Activated CD4-positive, alpha-beta T cell treated with anti-CD3 and anti-CD28 coated beads, Interleukin-2, amount 50 U/mL, for 4 hours (primary cell): ENCODE measurements around the gene ZNF415.
"Not testable (repeated sequence)": the region's sequence is repeated elsewhere in the genome, so short reads cannot be mapped to it uniquely, and the experiment has no call there.

Experiments used
- DNase-seq, 2 experiments: peaks; one replicate each; pipeline ENCODE4 v3.0.0-alpha.2; 2020

ZNF415 gene

DNA sequence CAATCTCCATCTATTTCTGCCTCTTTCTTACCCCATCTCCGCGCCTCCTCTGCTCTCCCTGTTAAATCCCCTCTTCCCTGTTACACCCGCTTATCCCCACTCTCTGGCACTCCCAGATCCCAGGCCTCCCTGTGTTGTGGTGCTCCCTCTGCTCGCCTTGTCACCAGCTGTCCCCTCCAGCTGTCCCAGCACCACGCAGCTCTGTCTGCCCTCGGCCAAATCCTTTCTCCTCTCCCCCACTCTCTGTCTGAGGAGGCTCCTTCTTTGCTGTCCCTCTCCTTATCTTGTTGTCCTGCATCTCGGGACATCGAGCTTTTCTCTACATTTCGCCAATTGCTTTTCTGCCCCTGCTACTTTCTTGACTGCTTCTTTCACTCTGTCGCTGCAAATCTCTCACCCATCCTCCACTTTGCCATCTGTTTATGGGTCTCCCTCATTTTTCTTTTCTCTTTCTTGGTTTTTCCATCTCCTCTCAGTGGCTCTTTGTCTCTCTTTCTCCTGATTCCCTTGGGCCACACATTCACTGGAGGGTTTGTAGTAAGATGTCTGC lies 30.4 kb downstream of the ZNF415 start:
- no peak for DNase-seq

DNA sequence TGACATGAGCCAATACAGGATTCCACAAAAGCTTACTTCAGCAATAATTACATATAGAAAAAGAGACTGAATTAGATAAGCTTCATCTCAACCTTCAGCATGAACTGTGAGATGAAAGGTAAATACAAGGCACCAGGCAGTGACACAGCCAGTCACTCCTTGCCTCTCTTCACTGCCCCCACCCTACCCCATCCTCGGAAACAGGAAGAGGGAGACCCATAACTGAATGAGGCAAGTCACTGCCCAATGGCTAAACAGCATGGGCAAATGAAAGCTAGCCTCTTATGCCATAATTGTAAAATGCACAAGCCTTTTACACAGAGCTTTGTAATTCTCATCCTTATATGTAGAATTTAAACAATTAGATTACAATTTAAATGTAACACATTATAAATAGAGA lies 31.2 kb downstream of the ZNF415 start:
- no peak for DNase-seq

DNA sequence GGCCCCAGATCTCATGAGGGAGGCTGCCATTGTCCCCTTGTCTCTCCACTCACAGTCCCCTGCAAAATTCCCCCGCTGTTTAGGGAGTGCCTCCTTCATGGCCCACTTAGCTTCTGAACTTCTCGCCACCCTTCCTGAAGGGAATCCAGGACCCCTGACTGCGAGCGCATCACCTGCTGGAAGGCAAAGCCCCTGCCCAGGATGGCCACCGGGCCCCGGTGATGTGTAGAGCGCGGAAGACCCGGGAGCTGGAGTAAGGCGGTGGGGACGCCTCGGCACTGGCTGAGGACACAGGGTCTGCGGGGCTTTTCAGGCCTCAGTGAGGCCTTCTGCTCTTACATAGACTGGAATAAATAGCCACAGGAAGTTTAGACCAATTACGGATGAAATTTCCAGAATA lies 34.1 kb downstream of the ZNF415 start:
- not testable (repeated sequence) for DNase-seq

DNA sequence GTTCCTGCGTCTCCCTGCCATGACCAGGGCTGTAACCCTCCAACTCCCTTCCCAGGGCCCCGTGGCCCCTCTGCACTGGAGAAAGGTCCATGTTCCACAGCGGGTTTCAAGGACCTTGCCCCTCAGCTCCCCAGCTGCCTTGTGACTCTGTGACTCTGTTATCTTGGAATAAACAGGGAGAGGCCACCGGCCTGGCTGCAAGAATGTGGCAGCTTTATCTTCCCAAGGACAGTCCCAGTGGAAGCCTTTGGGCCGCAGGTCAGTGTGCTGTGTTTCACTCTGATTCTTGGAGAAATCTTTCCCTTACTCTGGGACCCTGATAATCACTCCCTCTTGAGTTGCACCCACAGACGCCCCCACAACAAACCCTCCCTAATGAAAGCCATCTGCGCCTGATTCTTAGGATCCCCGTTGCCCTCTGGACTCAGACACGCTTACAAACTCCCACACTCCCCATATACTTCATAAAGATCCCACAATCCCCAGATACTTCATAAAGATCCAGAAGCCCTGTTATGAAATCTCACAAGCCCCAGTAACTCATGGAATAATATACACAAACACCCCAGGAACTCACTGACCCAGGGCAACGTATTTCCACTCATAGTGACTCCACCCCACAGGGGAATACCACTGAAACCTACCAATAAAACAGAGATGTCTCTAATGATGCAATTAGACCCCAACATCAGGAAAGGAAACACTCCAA lies 35.6 kb downstream of the ZNF415 start:
- DNase-seq = not testable (repeated sequence)

DNA sequence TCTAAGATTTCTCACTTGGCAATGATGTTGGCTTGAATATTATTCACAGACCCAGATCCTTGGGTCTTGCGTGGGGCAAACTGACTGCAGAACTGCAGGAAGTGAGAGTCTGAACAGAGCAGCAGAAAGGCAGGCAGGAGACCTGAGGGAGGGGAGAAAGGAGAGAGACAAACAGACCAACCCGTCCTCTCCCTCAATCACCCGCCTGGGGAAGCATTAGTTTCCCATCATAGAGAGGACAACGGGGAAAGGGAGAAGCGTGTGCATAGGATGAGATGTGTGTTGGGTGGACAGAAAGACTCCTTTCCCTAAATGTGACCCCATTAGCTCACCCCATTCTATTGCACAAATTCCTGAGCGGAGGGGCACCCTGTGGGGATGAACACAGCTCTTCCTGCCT lies 36.1 kb downstream of the ZNF415 start:
- not testable (repeated sequence) for DNase-seq

DNA sequence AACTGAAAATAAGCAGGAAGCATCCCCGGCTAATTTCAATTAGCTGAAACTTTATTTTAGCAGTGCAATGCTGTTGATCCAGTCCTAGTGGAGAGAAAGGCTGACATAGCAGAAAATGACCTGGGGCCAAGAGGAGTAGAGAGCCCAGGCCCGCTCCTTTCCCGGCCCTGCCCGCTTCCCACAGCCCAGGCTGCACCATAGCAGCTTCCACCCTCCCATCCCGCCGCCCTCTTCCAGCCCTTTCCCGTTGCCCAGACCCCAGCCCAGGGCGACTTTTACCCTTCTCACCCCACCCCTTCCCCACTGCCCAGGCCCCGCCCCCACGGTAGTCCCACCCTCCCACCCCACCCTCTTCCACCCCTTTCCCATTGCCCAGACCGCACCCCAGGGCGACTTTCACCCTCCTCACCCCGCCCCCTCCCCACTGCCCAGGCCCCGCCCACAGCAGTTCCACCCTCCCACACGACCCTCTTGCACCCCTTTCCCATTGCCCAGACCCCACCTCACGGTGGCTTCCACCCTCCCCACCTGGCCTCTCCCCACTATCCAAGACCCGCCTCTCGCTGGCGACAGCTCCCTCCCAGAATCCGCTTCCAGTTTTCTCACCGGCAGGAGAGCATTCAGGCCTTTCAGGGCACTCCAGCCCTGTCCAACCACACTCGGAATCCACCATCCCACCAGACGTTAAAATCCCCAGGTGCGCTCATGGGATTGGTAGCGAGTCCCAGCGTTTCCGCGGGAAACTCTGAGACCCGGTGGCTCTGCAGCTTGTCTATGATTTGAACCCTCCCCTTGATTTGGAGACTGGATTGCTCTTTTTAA lies 37.7 kb downstream of the ZNF415 start:
- DNase-seq = no peak

DNA sequence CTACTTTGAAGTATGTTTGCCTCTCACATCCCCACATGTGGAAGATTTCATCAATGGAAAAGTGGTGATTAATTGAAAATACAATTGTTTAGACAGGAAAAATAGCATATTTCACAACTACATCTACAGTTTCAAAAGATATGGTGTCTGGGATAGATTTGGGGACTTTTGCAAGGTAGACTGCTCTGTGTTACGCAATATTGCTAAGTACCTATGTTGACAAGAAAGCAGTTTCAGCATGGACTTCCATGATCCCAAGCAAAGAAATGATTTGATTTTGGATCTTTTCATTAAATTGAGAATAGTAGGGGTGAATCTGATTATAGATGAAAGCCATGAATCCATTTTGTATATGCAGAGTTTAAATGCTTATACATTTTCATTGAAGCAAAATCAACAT lies 40.0 kb downstream of the ZNF415 start:
- no peak for DNase-seq

DNA sequence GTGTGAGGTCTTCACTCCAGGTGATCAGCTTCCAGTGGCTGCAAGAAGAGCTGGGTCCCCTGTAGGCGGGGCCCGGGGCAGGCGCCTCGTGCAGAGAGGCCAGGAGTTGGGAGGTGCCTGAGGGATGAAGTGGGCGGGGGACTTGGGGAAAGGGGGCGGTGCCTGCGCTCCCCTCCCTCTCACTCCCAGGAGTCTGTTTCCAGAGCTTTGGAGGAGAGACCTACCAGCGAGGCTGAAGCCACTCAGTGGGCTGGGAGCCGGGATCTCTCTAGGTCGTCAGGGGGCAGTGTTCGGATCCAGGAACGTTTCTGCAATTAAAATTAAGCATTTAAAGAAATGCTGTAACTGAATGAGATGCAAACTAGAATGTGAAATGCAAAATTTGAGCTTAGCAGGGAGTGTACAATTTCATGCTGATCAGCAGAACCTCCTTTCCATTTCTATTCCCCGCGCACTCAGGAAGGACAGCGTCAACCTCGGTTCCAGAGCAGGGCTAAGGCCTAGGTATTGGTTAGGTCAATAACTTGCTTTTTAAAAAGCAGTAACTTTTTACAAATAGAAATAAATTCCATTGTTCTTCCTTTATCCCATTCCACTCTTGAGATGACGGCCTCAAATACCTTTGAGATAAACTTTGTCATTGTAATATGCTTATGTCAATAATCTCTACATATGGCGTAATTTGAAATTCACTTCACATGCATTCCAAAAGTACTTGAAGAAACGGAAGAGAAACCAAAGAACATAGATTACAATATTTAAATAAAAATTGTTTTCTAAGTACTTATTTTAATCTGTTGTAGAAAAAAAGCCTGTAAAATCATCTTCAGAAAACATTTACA lies 41.1 kb downstream of the ZNF415 start:
- no peak for DNase-seq

DNA sequence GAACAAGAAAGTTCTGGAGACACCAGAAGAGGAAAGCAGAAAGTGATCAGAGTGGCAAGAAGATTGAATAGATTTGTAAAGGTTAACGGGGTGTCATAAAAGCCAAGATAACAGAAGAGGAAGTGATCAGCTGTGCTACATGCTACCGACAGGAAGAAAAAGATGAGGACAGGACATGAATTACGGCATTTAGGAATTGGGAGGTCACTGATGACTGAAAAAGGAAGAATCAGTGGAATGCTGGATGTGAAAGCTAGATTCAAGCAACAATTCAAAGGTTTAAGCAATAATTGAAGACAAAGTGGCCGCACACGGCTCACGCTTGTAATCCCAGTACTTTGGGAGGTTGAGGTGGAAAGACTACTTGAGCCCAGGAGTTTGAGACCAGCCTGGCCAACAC lies 44.6 kb downstream of the ZNF415 start:
- no peak for DNase-seq

DNA sequence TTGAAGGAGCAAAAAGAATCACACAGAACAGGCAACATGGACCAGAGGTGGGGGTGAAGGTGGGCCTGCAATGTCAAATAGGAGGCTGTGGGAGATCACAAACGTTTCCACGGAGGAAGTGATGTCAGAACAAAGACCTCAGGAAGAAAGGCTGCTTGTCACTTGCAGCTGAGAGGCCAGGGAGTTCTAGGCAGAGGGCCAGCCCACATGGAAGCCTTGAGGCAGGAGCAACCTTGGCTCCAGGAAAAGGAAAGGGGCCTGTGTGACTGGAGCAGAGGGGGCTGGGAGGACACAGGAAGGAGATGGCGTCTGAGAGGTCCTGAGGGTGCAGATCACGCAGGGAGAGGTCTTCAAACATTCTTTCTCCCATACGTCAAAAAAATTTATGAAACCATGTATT lies 45.8 kb downstream of the ZNF415 start:
- DNase-seq = no peak

DNA sequence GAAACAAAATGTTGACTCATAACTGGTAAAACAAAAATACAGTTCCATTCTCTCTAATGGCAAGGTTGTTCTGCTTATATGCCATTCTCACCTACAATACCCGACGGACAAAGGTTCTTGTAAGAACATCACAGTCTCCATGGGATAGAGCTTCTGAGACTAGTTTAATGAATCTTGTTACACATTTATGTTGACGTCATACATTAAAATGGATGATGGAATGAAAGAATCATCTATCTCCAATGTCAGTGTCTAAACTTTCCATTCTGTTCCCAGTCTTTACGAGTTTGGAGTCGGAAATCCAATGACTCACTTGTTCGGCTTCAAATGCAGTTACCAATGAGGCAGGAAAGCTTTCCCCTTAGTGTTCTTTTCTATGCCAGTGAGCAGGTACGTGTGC lies 47.2 kb downstream of the ZNF415 start:
- no peak for DNase-seq

DNA sequence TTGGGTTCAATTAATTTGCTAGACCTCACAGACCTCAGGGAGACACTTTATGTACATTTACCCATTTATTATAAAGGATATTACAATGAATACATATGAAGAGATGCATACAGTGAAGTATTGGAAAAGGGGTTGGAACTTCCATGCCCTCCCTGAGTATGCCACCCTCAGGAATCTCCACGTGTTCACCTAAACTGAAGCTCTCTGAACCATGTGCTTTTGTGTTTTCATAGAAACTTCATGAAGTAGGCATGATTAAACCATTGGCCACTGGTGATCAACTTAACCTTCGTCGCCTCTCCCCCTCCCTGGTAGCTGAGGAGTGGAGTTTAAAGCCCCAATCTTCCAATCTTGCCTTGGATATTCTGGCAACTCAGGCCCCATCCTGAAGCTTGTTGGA lies 49.8 kb downstream of the ZNF415 start:
- DNase-seq = no peak

DNA sequence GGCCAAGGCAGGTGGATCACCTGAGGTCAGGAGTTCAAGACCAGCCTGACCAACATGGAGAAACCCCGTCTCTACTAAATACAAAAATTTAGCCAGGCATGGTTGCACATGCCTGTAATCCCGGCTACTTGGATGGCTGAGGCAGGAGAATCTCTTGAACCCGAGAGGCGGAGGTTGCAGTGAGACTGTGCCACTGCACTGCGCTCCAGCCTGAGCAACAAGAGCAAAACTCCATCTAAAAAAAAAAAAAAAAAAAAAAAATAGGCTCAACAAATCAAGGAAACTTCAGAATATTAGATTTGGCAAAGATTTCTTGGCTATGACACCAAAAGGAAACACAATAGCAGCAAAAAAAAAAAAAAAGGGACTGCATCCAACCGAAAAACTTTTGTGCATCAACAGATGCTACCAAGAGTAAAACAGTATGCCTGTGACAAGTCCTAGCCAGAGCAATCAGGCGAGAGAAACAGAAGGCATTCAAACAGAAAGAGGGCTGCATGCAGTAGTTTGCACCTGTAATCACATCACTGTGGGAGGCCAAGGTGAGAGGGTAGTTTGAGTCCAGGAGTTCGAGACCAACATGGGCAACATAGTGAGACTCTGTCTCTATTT lies 53.3 kb downstream of the ZNF415 start:
- DNase-seq = no peak

DNA sequence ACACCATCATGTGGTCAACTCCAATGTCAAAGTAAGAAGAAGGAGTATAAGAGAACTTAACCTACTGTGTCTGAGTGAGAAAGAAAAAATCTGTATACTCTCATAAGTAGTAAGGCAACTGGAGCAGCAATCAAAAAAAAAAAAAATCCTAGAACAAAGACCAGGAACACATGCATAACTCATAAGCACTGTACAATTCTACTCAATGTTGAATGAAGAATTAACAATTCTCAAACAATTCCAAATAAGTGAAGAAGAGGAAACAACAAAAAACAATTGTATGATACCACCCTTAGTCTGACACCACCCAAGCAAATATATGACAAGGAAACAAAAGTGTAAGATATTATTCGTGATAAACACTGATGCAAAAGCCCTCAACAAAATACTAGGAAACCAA lies 54.0 kb downstream of the ZNF415 start:
- DNase-seq = no peak

DNA sequence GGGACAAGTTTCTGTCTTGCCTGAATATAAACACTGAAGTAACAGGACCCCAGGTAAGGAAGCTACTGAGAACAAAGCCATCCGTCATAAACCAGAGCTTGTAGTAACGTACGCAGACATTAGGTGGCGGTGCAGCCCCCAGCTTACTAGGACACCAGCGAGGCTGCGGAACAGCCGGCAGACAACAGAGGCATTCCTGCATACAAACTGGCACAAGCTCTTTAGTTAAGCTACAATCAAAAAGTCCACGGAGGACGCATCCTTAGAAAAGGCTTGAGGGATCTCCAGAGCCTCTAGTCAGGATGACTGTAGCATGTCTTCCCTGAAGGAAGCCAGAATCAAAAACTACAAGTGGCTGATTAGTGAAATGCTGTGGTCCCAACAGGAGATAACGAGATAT lies 55.7 kb downstream of the ZNF415 start:
- no peak for DNase-seq

DNA sequence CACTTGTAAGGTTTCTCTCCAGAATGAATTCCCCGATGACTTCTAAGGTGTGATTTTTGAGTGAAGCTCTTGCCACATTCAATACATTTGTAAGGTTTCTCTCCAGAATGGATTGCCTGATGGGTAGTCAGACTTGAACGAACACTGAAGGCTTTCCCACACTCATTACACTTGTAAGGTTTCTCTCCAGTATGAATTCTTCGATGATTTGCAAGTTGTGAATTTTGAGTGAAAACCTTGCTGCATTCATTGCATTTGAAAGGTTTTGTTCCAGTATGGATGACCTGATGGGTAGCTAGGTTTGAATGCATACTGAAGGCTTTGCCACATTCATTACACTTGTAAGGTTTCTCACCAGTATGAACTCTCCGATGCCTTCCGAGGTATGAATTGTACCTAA lies 63.9 kb downstream of the ZNF415 start:
- DNase-seq = no peak

DNA sequence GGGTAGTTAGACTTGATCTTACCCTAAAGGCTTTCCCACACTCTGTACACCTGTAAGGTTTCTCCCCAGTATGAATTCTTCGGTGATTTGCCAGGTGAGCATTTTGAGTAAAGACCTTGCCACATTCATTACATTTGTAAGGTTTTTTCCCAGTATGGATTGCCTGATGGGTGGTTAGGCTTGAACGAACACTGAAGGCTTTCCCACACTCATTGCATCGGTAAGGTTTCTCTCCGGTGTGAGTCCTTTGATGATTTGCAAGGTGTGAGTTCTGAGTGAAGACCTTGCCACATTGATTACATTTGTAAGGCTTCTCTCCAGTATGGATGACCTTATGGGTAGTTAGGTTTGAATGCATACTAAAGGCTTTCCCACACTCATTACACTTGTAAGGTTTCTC lies 64.5 kb downstream of the ZNF415 start:
- no peak for DNase-seq

DNA sequence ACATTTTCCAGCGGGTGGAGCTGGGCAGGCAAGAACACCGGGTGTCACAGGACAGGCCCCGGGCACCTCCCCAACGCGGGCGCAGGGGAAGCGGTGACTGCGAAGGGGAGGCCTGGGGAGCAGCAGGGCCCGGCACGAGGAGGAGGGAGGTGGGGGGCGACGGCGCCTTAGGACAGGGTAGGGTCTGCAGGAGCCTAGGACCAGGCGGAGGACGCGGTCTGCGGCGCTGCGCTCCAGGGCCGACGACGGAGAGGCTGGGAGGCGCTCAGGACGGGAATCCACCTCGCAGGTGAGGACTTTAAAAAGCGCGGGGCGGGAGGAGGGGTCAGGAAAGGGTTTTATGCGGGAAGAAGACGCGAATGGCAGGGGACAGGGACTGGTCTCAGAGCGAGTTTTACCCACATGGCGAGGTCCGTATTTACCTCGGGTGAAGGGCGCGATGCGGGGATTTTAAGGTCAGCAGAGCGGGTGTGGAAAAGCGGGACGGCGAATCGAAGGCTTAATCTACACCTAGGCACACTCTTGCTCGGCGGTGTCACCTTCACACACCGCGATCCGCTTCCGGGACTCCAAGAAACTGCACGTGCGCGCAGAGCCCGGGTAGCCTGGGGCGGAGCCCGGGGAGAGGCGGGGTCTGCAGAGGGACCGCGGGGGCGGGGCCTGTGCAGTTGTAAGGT lies 74.7 kb downstream of the ZNF415 start:
- DNase-seq = no peak
